SK-N-SH (cell line): ENCODE results near the gene ARHGDIG. TPM values are rescaled to one million over a fixed set of nuclear protein-coding genes. Genes with fewer than 3 reads are reported as not detected.

Experiments used
- CTCF ChIA-PET: fragments of 300-600, 350-600 bp; formaldehyde crosslinking; extraction: SDS; loops from one replicate; lab custom pipeline; 2021; lab: Yijun Ruan, JAX
- POLR2A ChIA-PET: fragments of 350-600 bp; sonication (Branson Sonifier 250); formaldehyde crosslinking; extraction: SDS; loops from one replicate; lab custom pipeline; 2020; ENCODE audit warnings: antibody characterized with exemption, inconsistent platforms; lab: Yijun Ruan, JAX
- DNase-seq: peaks from one replicate; pipeline ENCODE4 v3.0.0; 2012
- H2AFZ ChIP-seq: fragments of 200-600 bp; sonication (generic); 2 replicates; pipeline ENCODE4 v1.8.1; 2016; ENCODE audit warnings: antibody characterized with exemption, mild to moderate bottlenecking, low read depth
- H3F3A ChIP-seq: fragments of 200-600 bp; sonication (generic); replicated peaks from 2 replicates; pipeline ENCODE3; 2016; ENCODE audit warnings: antibody characterized with exemption, mild to moderate bottlenecking; ENCODE audit not compliant: insufficient read depth
- H3K27ac ChIP-seq, 2 experiments: fragments of 200-500 bp in 1 of 2; fragments of 200-600 bp in 1 of 2; sonication (Bioruptor generic) in 1 of 2; sonication (generic), shearing (Covaris generic) in 1 of 2; 2 replicates each; pipeline versions ENCODE4 v1.5.1 to v1.6.1; 2014 to 2016; ENCODE audit warnings: low read depth in 2 of 2, inconsistent platforms in 1 of 2, low read length in 1 of 2, mild to moderate bottlenecking in 1 of 2, mixed read lengths in 1 of 2
- H3K27me3 ChIP-seq: fragments of 200-600 bp; sonication (generic), shearing (Covaris generic); 2 replicates; pipeline ENCODE4 v1.6.1; 2016; ENCODE audit warnings: mixed run types; ENCODE audit not compliant: insufficient read depth
- H3K36me3 ChIP-seq, 2 experiments: fragments of 200-500 bp in 1 of 2; fragments of 200-600 bp in 1 of 2; sonication (Bioruptor generic) in 1 of 2; sonication (generic) in 1 of 2; replicated peaks in 1 of 2; 2 replicates each; pipeline versions ENCODE3 to v1.5.1; 2014 to 2016; ENCODE audit warnings: low read length in 1 of 2, mild to moderate bottlenecking in 1 of 2; ENCODE audit not compliant: insufficient read depth in 2 of 2, control insufficient read depth in 1 of 2
- H3K4me1 ChIP-seq, 2 experiments: fragments of 200-500 bp in 1 of 2; fragments of 200-600 bp in 1 of 2; sonication (Bioruptor generic) in 1 of 2; sonication (generic), shearing (Covaris generic) in 1 of 2; 2 replicates each; pipeline versions ENCODE4 v1.5.1 to v1.6.1; 2014 to 2016; ENCODE audit warnings: low read depth in 1 of 2, low read length in 1 of 2, mixed run types in 1 of 2; ENCODE audit not compliant: insufficient read depth in 2 of 2, control insufficient read depth in 1 of 2
- H3K4me2 ChIP-seq: fragments of 200-600 bp; sonication (generic), shearing (Covaris generic); 2 replicates; pipeline ENCODE4 v1.6.1; 2017; ENCODE audit warnings: mixed run types
- H3K4me3 ChIP-seq, 2 experiments: fragments of 200-500 bp in 1 of 2; fragments of 200-600 bp in 1 of 2; sonication (Bioruptor generic) in 1 of 2; sonication (generic), shearing (Covaris generic) in 1 of 2; 2 replicates each; pipeline versions ENCODE4 v1.5.1 to v1.8.1; 2014 to 2016; ENCODE audit warnings: low read depth in 2 of 2, inconsistent platforms in 1 of 2, low read length in 1 of 2, mild to moderate bottlenecking in 1 of 2, mixed read lengths in 1 of 2, moderate library complexity in 1 of 2
- H3K79me2 ChIP-seq: fragments of 200-600 bp; sonication (generic); 2 replicates; pipeline ENCODE4 v1.8.1; 2017; ENCODE audit warnings: mild to moderate bottlenecking; ENCODE audit not compliant: insufficient read depth
- H3K9ac ChIP-seq: fragments of 200-600 bp; sonication (generic); 2 replicates; pipeline ENCODE4 v1.6.1; 2017; ENCODE audit warnings: mixed run types
- H3K9me2 ChIP-seq: fragments of 200-600 bp; sonication (generic); 2 replicates; pipeline ENCODE4 v1.6.1; 2017; ENCODE audit warnings: mixed run types
- H3K9me3 ChIP-seq: fragments of 200-600 bp; sonication (generic); 2 replicates; pipeline ENCODE4 v1.6.1; 2017; ENCODE audit warnings: mixed run types, mild to moderate bottlenecking, moderate library complexity
- H4K20me1 ChIP-seq: fragments of 200-600 bp; sonication (generic); 2 replicates; pipeline ENCODE4 v1.6.1; 2017; ENCODE audit warnings: mild to moderate bottlenecking, mixed run types; ENCODE audit not compliant: insufficient read depth
- CHD2 ChIP-seq: fragments of 150-350 bp; IDR thresholded peaks from 2 replicates; pipeline ENCODE4 v1.6.1; 2018; ENCODE audit warnings: low read length; ENCODE audit not compliant: partially characterized antibody
- ELF1 ChIP-seq: IDR thresholded peaks from 2 replicates; pipeline ENCODE4 v1.4.0; 2012
- EP300 ChIP-seq, 2 experiments: IDR thresholded peaks; 2 replicates each; pipeline versions ENCODE4 v1.4.0 to v1.6.1; 2012; ENCODE audit warnings: borderline replicate concordance in 1 of 2, low read depth in 1 of 2, low read length in 1 of 2
- EZH2phosphoT487 ChIP-seq: fragments of 200-600 bp; sonication (generic); IDR thresholded peaks from 2 replicates; pipeline ENCODE4 v1.6.1; 2017; ENCODE audit warnings: low read depth, mixed run types, mild to moderate bottlenecking, antibody characterized with exemption, moderate library complexity, borderline replicate concordance
- FOSL2 ChIP-seq: IDR thresholded peaks from 2 replicates; pipeline ENCODE4 v1.4.0; 2012; ENCODE audit warnings: low read depth, mild to moderate bottlenecking, moderate library complexity, borderline replicate concordance
- FOXM1 ChIP-seq: IDR thresholded peaks from 2 replicates; pipeline ENCODE4 v1.4.0; 2012; ENCODE audit warnings: low read depth, mild to moderate bottlenecking
- GATA2 ChIP-seq: sonication (generic); formaldehyde crosslinking; IDR thresholded peaks from 2 replicates; pipeline ENCODE4 v1.5.0; 2020; ENCODE audit warnings: mild to moderate bottlenecking, missing genetic modification reagents
- IRF3 ChIP-seq: fragments of 150-350 bp; IDR thresholded peaks from 2 replicates; pipeline ENCODE4 v1.6.1; 2016; ENCODE audit warnings: mild to moderate bottlenecking, low read depth, low read length
- JUND ChIP-seq: IDR thresholded peaks from 2 replicates; pipeline ENCODE4 v1.4.0; 2012
- NFIC ChIP-seq: IDR thresholded peaks from 2 replicates; pipeline ENCODE4 v1.4.0; 2012; ENCODE audit warnings: borderline replicate concordance
- NRF1 ChIP-seq: IDR thresholded peaks from 2 replicates; pipeline ENCODE4 v1.6.1; 2012; ENCODE audit warnings: low read depth, mild to moderate bottlenecking, low read length
- PBX3 ChIP-seq: IDR thresholded peaks from 2 replicates; pipeline ENCODE4; 2012
- POLR2AphosphoS5 ChIP-seq: IDR thresholded peaks from 2 replicates; pipeline ENCODE4 v1.6.1; 2012; ENCODE audit warnings: low read depth, low read length
- RAD21 ChIP-seq: IDR thresholded peaks from 2 replicates; pipeline ENCODE4 v1.6.1; 2012; ENCODE audit warnings: mild to moderate bottlenecking, low read length
- RCOR1 ChIP-seq: fragments of 150-350 bp; IDR thresholded peaks from 2 replicates; pipeline ENCODE4 v1.6.1; 2017; ENCODE audit warnings: antibody characterized with exemption, low read length
- RFX5 ChIP-seq: IDR thresholded peaks from 2 replicates; pipeline ENCODE4 v1.6.1; 2012; ENCODE audit warnings: mild to moderate bottlenecking, improper control_type of control experiment, low read length
- SIN3A ChIP-seq: IDR thresholded peaks from 2 replicates; pipeline ENCODE4 v1.6.1; 2012; ENCODE audit warnings: low read depth, mild to moderate bottlenecking, low read length, moderate library complexity, borderline replicate concordance
- SMC3 ChIP-seq: IDR thresholded peaks from 2 replicates; pipeline ENCODE4 v1.6.1; 2012; ENCODE audit warnings: low read depth, low read length, improper control_type of control experiment
- TAF1 ChIP-seq: IDR thresholded peaks from 2 replicates; pipeline ENCODE4 v1.6.1; 2012; ENCODE audit warnings: low read depth, mild to moderate bottlenecking, low read length, moderate library complexity, borderline replicate concordance
- TCF12 ChIP-seq: IDR thresholded peaks from 2 replicates; pipeline ENCODE4 v1.4.0; 2012
- TEAD4 ChIP-seq: IDR thresholded peaks from 2 replicates; pipeline ENCODE4 v1.4.0; 2012; ENCODE audit warnings: mild to moderate bottlenecking, borderline replicate concordance; ENCODE audit not compliant: insufficient read depth
- USF1 ChIP-seq: IDR thresholded peaks from 2 replicates; pipeline ENCODE4 v1.4.0; 2012; ENCODE audit warnings: low read depth, borderline replicate concordance
- YY1 ChIP-seq: IDR thresholded peaks from 2 replicates; pipeline ENCODE4 v1.4.0; 2012; ENCODE audit warnings: low read depth, mild to moderate bottlenecking
- ZBTB33 ChIP-seq: IDR thresholded peaks from 2 replicates; pipeline ENCODE4 v1.4.0; 2012; ENCODE audit warnings: low read depth, borderline replicate concordance
- WGBS: methylation state at CpG from one replicate; pipeline ENCODE4 v1.1.6; 2017; ENCODE audit warnings: low lambda C conversion rate; 5-methylcytosine and 5-hydroxymethylcytosine counted together
- polyA plus RNA-seq, 3 experiments: library from polyadenylated mRNA; depleted of rRNA; stranded (reverse); fragments of >200 nt; gene quantifications; 2 replicates each; pipeline ENCODE4 v1.2.3, GENCODE V29; 2012

ARHGDIG gene
- polyA plus RNA-seq, 1 of the 3 experiments (the other 2 are of a cell fraction): 4.8 TPM

- WGBS: 94% methylated on average over 8 of the region's 8 CpGs
- no peaks in the 10 kb centered on the region for H3K36me3 ChIP-seq
- TF ChIP-seq IRF3: no peak
- TF ChIP-seq POLR2AphosphoS5: no peak
- TF ChIP-seq TEAD4: no peak
- no peak for TF ChIP-seq SIN3A
- no peak for TF ChIP-seq TAF1
- TF ChIP-seq PBX3: no peak
- no peak for TF ChIP-seq USF1
- no peak for TF ChIP-seq RCOR1
- TF ChIP-seq FOXM1: no peak
- no peak for TF ChIP-seq YY1
- no peak for TF ChIP-seq TCF12
- no peak for TF ChIP-seq EZH2phosphoT487
- TF ChIP-seq GATA2 (CRISPR knock-in tag): no peak
- no peak for TF ChIP-seq SMC3
- TF ChIP-seq, all 33 proteins: peak for 0
- Histone ChIP-seq H3K9me2 (no peaks in the 10 kb centered on the region), H3F3A (peaks cover 6% of the 10 kb centered on the region), H3K9ac (no peak overlapping the region), H3K4me1 (no peaks in the 10 kb centered on the region), H3K27ac (no peak overlapping the region), H3K4me3 (no peak overlapping the region), H4K20me1 (no peaks in the 10 kb centered on the region), H3K27me3 (no peaks in the 10 kb centered on the region), H3K4me2 (no peak overlapping the region), H2AFZ (no peak overlapping the region), H3K79me2 (peaks cover 49% of the 10 kb centered on the region), H3K9me3 (no peaks in the 10 kb centered on the region)
- ChIA-PET POLR2A (no interaction called here), CTCF (interaction anchor here (1.5 to 1.6 kb wide), 3 partner anchors 9 to 122 kb away, joined by 4 to 9 read pairs (median 6); partner anchors contain the start of gene HBQ1)
- DNase-seq: no peak
Observed at GRCh38 chr16:240559-240958, 39.8 kb upstream of the ARHGDIG start.

GRCh38 chr16:242281-242680, 38.1 kb upstream of the ARHGDIG start:
- H3K9me3 ChIP-seq: no peaks in the 10 kb centered on the region
- no peak overlapping the region for H3K9ac ChIP-seq
- H3K4me1 ChIP-seq: no peaks in the 10 kb centered on the region
- no peaks in the 10 kb centered on the region for H3F3A ChIP-seq
- no peaks in the 10 kb centered on the region for H3K36me3 ChIP-seq
- no peak overlapping the region for H3K4me2 ChIP-seq
- H3K4me3 ChIP-seq: no peak overlapping the region
- no peak overlapping the region for H3K27ac ChIP-seq
- H3K27me3 ChIP-seq: no peaks in the 10 kb centered on the region
- POLR2A ChIA-PET: no interaction called here
- DNase-seq: no peak
- no peak overlapping the region for H2AFZ ChIP-seq
- H3K79me2 ChIP-seq: peaks cover 47% of the 10 kb centered on the region
- 93% methylated on average over 10 of the region's 10 CpGs for WGBS
- no peaks in the 10 kb centered on the region for H4K20me1 ChIP-seq
- CTCF ChIA-PET: interaction anchor here (1.1 kb wide), 1 partner anchor 135 kb away, joined by 3 read pairs; no protein-coding TSS in a partner anchor
- no peaks in the 10 kb centered on the region for H3K9me2 ChIP-seq
- TF ChIP-seq JUND: no peak
- TF ChIP-seq POLR2AphosphoS5: no peak
- no peak for TF ChIP-seq FOSL2
- no peak for TF ChIP-seq CHD2
- TF ChIP-seq NRF1: no peak
- no peak for TF ChIP-seq NFIC
- no peak for TF ChIP-seq RFX5
- TF ChIP-seq ZBTB33: no peak
- no peak for TF ChIP-seq SMC3
- no peak for TF ChIP-seq PBX3
- TF ChIP-seq FOXM1: no peak
- TF ChIP-seq RAD21: no peak
- TF ChIP-seq ELF1: no peak
- no peak for TF ChIP-seq GATA2 (CRISPR knock-in tag)
- no peak for TF ChIP-seq EP300 (IDR thresholded peaks at IDR 0.05; ENCODE audit: borderline replicate concordance in 1 of 2, low read depth in 1 of 2, low read length in 1 of 2)
